Ovary (tissue), 9 donors: Measurements from ENCODE around the gene MOB3A. TPM values are rescaled to one million over a fixed set of nuclear protein-coding genes. Genes with fewer than 3 reads are reported as not detected.
A peak's percentile ranks its signal among the peaks of the same experiment; 100 is the strongest.

Experiments used
- DNase-seq, 5 donors: peaks; one replicate each; pipeline ENCODE4 v3.0.0-alpha.2; 2019 to 2020
- H3K27ac ChIP-seq, 2 donors: fragments of 200-600 bp; one replicate each; pipeline versions ENCODE4 v1.5.1 to v1.8.0; 2019 to 2022
- H3K27me3 ChIP-seq: fragments of 200-600 bp; one replicate; pipeline ENCODE4 v1.8.0; 2022
- H3K36me3 ChIP-seq: fragments of 200-600 bp; sonication (generic); one replicate; pipeline ENCODE4 v1.5.1; 2019
- H3K4me1 ChIP-seq: one replicate; pipeline ENCODE4 v1.8.1; 2013; ENCODE audit warnings: mild to moderate bottlenecking, moderate library complexity; ENCODE audit not compliant: insufficient read depth
- H3K4me3 ChIP-seq: fragments of 200-600 bp; sonication (generic); one replicate; pipeline ENCODE4 v1.5.1; 2017
- H3K9me3 ChIP-seq, 2 donors: fragments of 200-600 bp in 1 of 2; sonication (generic) in 1 of 2; one replicate each; pipeline versions ENCODE4 v1.5.1 to v1.8.1; 2013 to 2019; ENCODE audit warnings: mild to moderate bottlenecking in 1 of 2, moderate library complexity in 1 of 2
- CTCF ChIP-seq, 3 donors: fragments of 450-650 bp in 2 of 3; fragments of 200-600 bp in 1 of 3; IDR thresholded peaks; one replicate each; pipeline versions ENCODE4 v1.5.1 to v1.8.0; 2016 to 2022; ENCODE audit warnings: antibody characterized with exemption in 3 of 3, mild to moderate bottlenecking in 1 of 3
- EP300 ChIP-seq: sonication (generic); formaldehyde crosslinking; IDR thresholded peaks from one replicate; pipeline ENCODE4 v1.6.1; 2017; ENCODE audit warnings: antibody characterized with exemption
- POLR2A ChIP-seq: fragments of 450-650 bp; IDR thresholded peaks from one replicate; pipeline ENCODE4 v1.6.1; 2017; ENCODE audit warnings: antibody characterized with exemption, mild to moderate bottlenecking, moderate library complexity
- WGBS, 3 donors: extraction: QIAGEN DNeasy Blood & Tissue Kit in 1 of 3; methylation state at CpG; one replicate each; pipeline versions ENCODE4 v1.1.5 to v1.1.7; 2013 to 2017; 5-methylcytosine and 5-hydroxymethylcytosine counted together
- intact Hi-C, 4 donors: fragments of 100-400 bp; cut with DNase I; formaldehyde crosslinking; loops; one replicate each; pipeline versions ENCODE4 v1.11.0 to v1.15.1; 2022 to 2023
- polyA plus RNA-seq, 2 donors: library from polyadenylated mRNA; stranded (reverse); fragments of 200-250 nt in 1 of 2; fragments of 350-450 nt in 1 of 2; fragmentation: Illumina TruSeq in 1 of 2; extraction: RNeasy Lipid Tissue Mini Kit (QIAGEN cat#74804) in 1 of 2; gene quantifications; one replicate each; pipeline ENCODE4 v1.2.3, GENCODE V29; 2013 to 2014
- total RNA-seq, 7 donors: library from RNA; depleted of rRNA in 2 of 7; stranded (reverse); fragments of >200 nt in 2 of 7; fragmentation: NEBNext Ultra II Directional in 3 of 7; extraction: Animal tissue kit (Norgen Biotek cat#: 25700) in 3 of 7; gene quantifications; one replicate each; pipeline versions ENCODE4 v1.1.0 to v1.2.4, GENCODE V29; 2016 to 2023
- donor health status: DM: no; HTN: no; CAD: no; lungs with moderate emphysema.
- donor health status: DM: no; HTN: no; CAD: no.
- donor health status: Bipolar disorder and iron deficiency.
- donor health status: DM: yes; HTN: yes; CAD: no.
- donor health status: DM: no; HTN: no; CAD: no.
- donor health status: DM: yes; HTN: yes; CAD: no.

The MOB3A gene
- total and polyA plus RNA-seq, 9 donors: 16.6 to 61.5 (median 44.1) TPM

GRCh38 chr19:2077833-2078619, 18.1 kb downstream of the MOB3A start:
- Histone ChIP-seq H3K27ac (peak overlapping the region in 1 of 2 donors; percentile 30), H3K9me3 (no peaks in the 10 kb centered on the region), H3K4me1 (no peaks in the 10 kb centered on the region), H3K27me3 (no peaks in the 10 kb centered on the region), H3K4me3 (no peak overlapping the region), H3K36me3 (no peaks in the 10 kb centered on the region)
- intact Hi-C loops: loop anchor here in 1 of 4 donors (10.0 kb wide), 1 partner anchor 143 kb away; no protein-coding TSS in a partner anchor
- no peak for TF ChIP-seq CTCF (IDR thresholded peaks at IDR 0.05)
- TF ChIP-seq POLR2A: no peak
- no peak for TF ChIP-seq EP300
- no peak for DNase-seq
- WGBS, 3 donors: 93 to 94% (median 94%) methylated on average over 44 of the region's 44 CpGs

- no peaks in the 10 kb centered on the region for H3K27me3 ChIP-seq
- intact Hi-C loops: loop anchor here in 1 of 4 donors (10.0 kb wide), 1 partner anchor 143 kb away; no protein-coding TSS in a partner anchor
- no peak overlapping the region for H3K4me3 ChIP-seq
- 90 to 93% (median 93%) methylated on average over 7 of the region's 7 CpGs for WGBS, 3 donors
- DNase-seq: no peak
- H3K4me1 ChIP-seq: no peaks in the 10 kb centered on the region
- no peaks in the 10 kb centered on the region for H3K36me3 ChIP-seq
- H3K9me3 ChIP-seq: no peaks in the 10 kb centered on the region
- TF ChIP-seq POLR2A (no peak), EP300 (no peak), CTCF (IDR thresholded peaks at IDR 0.05) (no peak)
- H3K27ac ChIP-seq: no peak overlapping the region
Measured at GRCh38 chr19:2077398-2077797, 18.7 kb downstream of the MOB3A start.

GRCh38 chr19:2076526-2076944, 19.6 kb downstream of the MOB3A start:
- TF ChIP-seq EP300: no peak
- TF ChIP-seq CTCF (IDR thresholded peaks at IDR 0.05): no peak
- no peak for TF ChIP-seq POLR2A
- Histone ChIP-seq H3K27ac (no peak overlapping the region), H3K27me3 (no peaks in the 10 kb centered on the region), H3K36me3 (no peaks in the 10 kb centered on the region), H3K9me3 (no peaks in the 10 kb centered on the region), H3K4me3 (no peak overlapping the region), H3K4me1 (no peaks in the 10 kb centered on the region)
- WGBS, 3 donors: 95 to 97% (median 95%) methylated on average over 32 of the region's 32 CpGs
- intact Hi-C loops: loop anchor here in 1 of 4 donors (10.0 kb wide), 1 partner anchor 142 kb away; no protein-coding TSS in a partner anchor
- DNase-seq: no peak

GRCh38 chr19:2072757-2073551, 23.2 kb downstream of the MOB3A start:
- H3K27ac ChIP-seq: no peak overlapping the region
- intact Hi-C loops: loop anchor here (5.0 to 10.0 kb wide), 4 partner anchors 51 to 146 kb away; partner anchors contain the start of gene BTBD2 (in 1 of the 4)
- no peak overlapping the region for H3K4me3 ChIP-seq
- DNase-seq: no peak
- WGBS, 3 donors: 84 to 88% (median 84%) methylated on average over 25 to 32 of the region's 32 CpGs
- no peaks in the 10 kb centered on the region for H3K36me3 ChIP-seq
- H3K27me3 ChIP-seq: no peaks in the 10 kb centered on the region
- H3K4me1 ChIP-seq: peaks cover 6% of the 10 kb centered on the region
- TF ChIP-seq EP300 (no peak), CTCF (IDR thresholded peaks at IDR 0.05) (no peak), POLR2A (no peak)
- no peaks in the 10 kb centered on the region for H3K9me3 ChIP-seq
